ENCODE results near the gene C11orf16.
"Not testable (repeated sequence)": the region's sequence is repeated elsewhere in the genome, so short reads cannot be mapped to it uniquely, and the experiment has no call there.

The C11orf16 gene

DNA sequence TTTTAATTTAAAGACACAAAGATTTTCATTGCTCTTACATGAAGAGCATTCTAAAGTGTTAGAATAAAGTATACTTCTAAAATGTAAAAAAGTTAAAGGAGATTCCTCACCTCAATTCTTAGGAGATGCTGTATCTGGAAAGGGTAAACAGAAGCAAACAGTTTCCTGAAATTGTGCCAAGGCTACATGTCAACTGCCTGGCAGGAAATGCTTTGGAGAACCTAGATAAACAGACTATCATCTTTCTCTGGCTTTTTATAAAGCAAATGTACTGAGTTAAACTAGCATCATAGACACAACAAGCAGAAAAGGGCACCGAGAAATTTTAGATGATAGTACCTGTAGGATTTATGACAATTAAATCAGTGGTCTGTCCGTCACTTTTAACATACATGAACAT lies 46.4 kb downstream of the C11orf16 start:
- no peaks in the 10 kb centered on the region for H3K79me2 ChIP-seq (ENCODE audit: insufficient read depth, low read length)
- H3K9ac ChIP-seq (ENCODE audit: low read length), result no peak overlapping the region
- H3K36me3 ChIP-seq (ENCODE audit: insufficient read depth, low read length), result no peaks in the 10 kb centered on the region
- no peak overlapping the region for H3K4me2 ChIP-seq (ENCODE audit: low read length)
- H3F3A ChIP-seq (ENCODE audit: insufficient read depth, low read length), result no peaks in the 10 kb centered on the region
- H3K4me3 ChIP-seq (ENCODE audit: low read depth, low read length, poor library complexity, severe bottlenecking), result no peak overlapping the region
- H3K4me1 ChIP-seq (ENCODE audit: insufficient read depth, low read length, severe bottlenecking), result no peaks in the 10 kb centered on the region
- H3K9me2 ChIP-seq (ENCODE audit: low read depth, low read length), result no peaks in the 10 kb centered on the region
- H4K20me1 ChIP-seq (ENCODE audit: insufficient read depth, low read length), result no peaks in the 10 kb centered on the region
- no peak overlapping the region for H3K27ac ChIP-seq (ENCODE audit: low read depth, low read length, poor library complexity, severe bottlenecking)
- no peaks in the 10 kb centered on the region for H3K9me3 ChIP-seq (ENCODE audit: low read length)
- H3K27me3 ChIP-seq (ENCODE audit: insufficient read depth, low read length), result no peaks in the 10 kb centered on the region
- TF ChIP-seq EZH2 (IDR thresholded peaks at IDR 0.05; ENCODE audit: borderline replicate concordance, low read length), result no peak
- TF ChIP-seq, protein P1, sequence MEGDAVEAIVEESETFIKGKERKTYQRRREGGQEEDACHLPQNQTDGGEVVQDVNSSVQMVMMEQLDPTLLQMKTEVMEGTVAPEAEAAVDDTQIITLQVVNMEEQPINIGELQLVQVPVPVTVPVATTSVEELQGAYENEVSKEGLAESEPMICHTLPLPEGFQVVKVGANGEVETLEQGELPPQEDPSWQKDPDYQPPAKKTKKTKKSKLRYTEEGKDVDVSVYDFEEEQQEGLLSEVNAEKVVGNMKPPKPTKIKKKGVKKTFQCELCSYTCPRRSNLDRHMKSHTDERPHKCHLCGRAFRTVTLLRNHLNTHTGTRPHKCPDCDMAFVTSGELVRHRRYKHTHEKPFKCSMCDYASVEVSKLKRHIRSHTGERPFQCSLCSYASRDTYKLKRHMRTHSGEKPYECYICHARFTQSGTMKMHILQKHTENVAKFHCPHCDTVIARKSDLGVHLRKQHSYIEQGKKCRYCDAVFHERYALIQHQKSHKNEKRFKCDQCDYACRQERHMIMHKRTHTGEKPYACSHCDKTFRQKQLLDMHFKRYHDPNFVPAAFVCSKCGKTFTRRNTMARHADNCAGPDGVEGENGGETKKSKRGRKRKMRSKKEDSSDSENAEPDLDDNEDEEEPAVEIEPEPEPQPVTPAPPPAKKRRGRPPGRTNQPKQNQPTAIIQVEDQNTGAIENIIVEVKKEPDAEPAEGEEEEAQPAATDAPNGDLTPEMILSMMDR (IDR thresholded peaks at IDR 0.05; ENCODE audit: low read length), result no peak
- H2AFZ ChIP-seq (ENCODE audit: low read length), result no peak overlapping the region

DNA sequence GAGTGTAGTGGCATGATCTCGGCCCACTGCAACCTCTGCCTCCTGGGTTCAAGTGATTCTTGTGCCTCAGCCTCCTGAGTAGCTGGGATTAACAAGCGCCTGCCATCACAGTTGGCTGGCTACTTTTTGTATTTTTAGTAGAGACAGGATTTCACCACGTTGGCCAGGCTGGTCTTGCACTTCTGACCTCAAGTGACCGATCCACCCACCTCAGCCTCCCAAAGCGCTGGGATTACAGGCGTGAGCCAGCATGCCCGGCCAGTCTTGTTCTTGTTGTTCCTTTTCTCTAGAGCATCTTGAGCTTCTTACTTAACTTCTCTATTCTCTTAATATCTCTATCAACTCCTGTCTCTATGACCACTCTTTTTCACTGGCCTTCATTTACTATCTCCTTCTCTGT lies 51.2 kb downstream of the C11orf16 start:
- H3K4me1 ChIP-seq (ENCODE audit: insufficient read depth, low read length, severe bottlenecking); H3K4me2 ChIP-seq (ENCODE audit: low read length); H3F3A ChIP-seq (ENCODE audit: insufficient read depth, low read length); H3K27me3 ChIP-seq (ENCODE audit: insufficient read depth, low read length); H3K79me2 ChIP-seq (ENCODE audit: insufficient read depth, low read length); H4K20me1 ChIP-seq (ENCODE audit: insufficient read depth, low read length); H3K36me3 ChIP-seq (ENCODE audit: insufficient read depth, low read length); H3K4me3 ChIP-seq (ENCODE audit: low read depth, low read length, poor library complexity, severe bottlenecking); H3K9ac ChIP-seq (ENCODE audit: low read length); H2AFZ ChIP-seq (ENCODE audit: low read length); H3K9me3 ChIP-seq (ENCODE audit: low read length); H3K27ac ChIP-seq (ENCODE audit: low read depth, low read length, poor library complexity, severe bottlenecking); H3K9me2 ChIP-seq (ENCODE audit: low read depth, low read length): not testable (repeated sequence)

DNA sequence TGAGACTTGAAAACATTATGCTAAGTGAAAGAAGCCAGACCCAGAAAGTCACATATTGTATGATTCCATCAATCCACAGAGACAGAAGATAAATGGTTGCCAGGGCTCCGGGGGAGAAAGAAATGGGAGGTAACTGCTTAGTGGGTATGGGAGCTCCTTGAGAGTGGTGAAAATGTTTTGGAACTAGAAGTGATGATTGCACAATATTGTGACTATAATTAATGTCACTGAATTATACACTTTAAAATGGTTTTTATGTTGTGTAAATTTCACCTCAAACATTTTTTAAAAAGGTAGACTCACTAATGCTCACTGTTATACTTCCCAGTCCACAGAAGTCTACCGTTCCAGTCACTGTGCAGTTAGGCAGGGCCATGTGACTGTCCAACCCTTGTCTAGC lies 54.0 kb downstream of the C11orf16 start:
- TF ChIP-seq, protein P1 (IDR thresholded peaks at IDR 0.05; ENCODE audit: low read length), result no peak
- no peak for TF ChIP-seq EZH2 (IDR thresholded peaks at IDR 0.05; ENCODE audit: borderline replicate concordance, low read length)
- Histone ChIP-seq H3K36me3 (ENCODE audit: insufficient read depth, low read length) (no peaks in the 10 kb centered on the region), H3K4me2 (ENCODE audit: low read length) (no peak overlapping the region), H3K27me3 (ENCODE audit: insufficient read depth, low read length) (no peaks in the 10 kb centered on the region), H3K9me3 (ENCODE audit: low read length) (no peaks in the 10 kb centered on the region), H3K4me1 (ENCODE audit: insufficient read depth, low read length, severe bottlenecking) (no peaks in the 10 kb centered on the region), H3K9me2 (ENCODE audit: low read depth, low read length) (no peaks in the 10 kb centered on the region), H3F3A (ENCODE audit: insufficient read depth, low read length) (no peaks in the 10 kb centered on the region), H3K79me2 (ENCODE audit: insufficient read depth, low read length) (no peaks in the 10 kb centered on the region), H3K9ac (ENCODE audit: low read length) (no peak overlapping the region), H4K20me1 (ENCODE audit: insufficient read depth, low read length) (no peaks in the 10 kb centered on the region), H3K27ac (ENCODE audit: low read depth, low read length, poor library complexity, severe bottlenecking) (no peak overlapping the region), H3K4me3 (ENCODE audit: low read depth, low read length, poor library complexity, severe bottlenecking) (no peak overlapping the region), H2AFZ (ENCODE audit: low read length) (no peak overlapping the region)

DNA sequence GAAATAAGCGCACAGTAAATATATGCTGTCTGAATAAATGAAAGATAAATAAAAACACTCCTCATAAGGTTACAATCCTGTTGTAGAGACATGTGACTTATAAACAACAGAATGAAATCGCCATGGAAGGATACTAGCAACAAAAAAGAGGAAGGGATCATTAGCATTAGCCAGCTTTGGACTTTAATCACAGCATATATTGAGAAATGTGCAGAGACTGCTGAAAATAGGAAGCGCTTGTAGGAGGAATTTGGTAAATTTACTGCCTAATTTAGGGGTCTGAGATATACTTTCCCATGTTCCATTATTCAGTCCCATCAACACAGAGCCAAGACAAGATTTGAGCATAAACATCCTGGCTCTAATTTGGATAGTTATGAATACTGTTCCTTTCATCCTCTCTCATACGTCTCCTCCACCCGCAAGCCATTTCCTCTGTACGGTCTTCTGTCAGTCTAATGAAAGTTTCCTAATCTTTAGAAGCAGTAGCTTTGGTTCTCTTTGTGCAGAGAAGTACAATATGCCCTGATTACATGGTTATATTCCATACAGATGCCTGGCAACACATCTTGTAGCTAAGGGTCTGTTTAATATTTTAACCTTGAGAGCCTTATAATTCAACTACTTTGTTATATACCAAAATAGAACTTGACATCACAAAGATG lies 58.9 kb downstream of the C11orf16 start:
- H3K79me2 ChIP-seq (ENCODE audit: insufficient read depth, low read length), result no peaks in the 10 kb centered on the region
- TF ChIP-seq EZH2 (IDR thresholded peaks at IDR 0.05; ENCODE audit: borderline replicate concordance, low read length), result no peak
- TF ChIP-seq, protein P1 (IDR thresholded peaks at IDR 0.05; ENCODE audit: low read length), result no peak
- H2AFZ ChIP-seq (ENCODE audit: low read length), result no peak overlapping the region

More for the DNA sequence above, 58.9 kb downstream of the C11orf16 start:
- H3K27ac ChIP-seq (ENCODE audit: low read depth, low read length, poor library complexity, severe bottlenecking), result no peak overlapping the region
- H4K20me1 ChIP-seq (ENCODE audit: insufficient read depth, low read length), result no peaks in the 10 kb centered on the region
- H3K27me3 ChIP-seq (ENCODE audit: insufficient read depth, low read length), result no peaks in the 10 kb centered on the region
- no peak overlapping the region for H3K9ac ChIP-seq (ENCODE audit: low read length)
- H3K9me3 ChIP-seq (ENCODE audit: low read length), result no peaks in the 10 kb centered on the region
- H3K4me2 ChIP-seq (ENCODE audit: low read length), result no peak overlapping the region
- no peaks in the 10 kb centered on the region for H3K36me3 ChIP-seq (ENCODE audit: insufficient read depth, low read length)
- H3K4me1 ChIP-seq (ENCODE audit: insufficient read depth, low read length, severe bottlenecking), result no peaks in the 10 kb centered on the region
- H3K4me3 ChIP-seq (ENCODE audit: low read depth, low read length, poor library complexity, severe bottlenecking), result no peak overlapping the region
- H3K9me2 ChIP-seq (ENCODE audit: low read depth, low read length), result no peaks in the 10 kb centered on the region
- H3F3A ChIP-seq (ENCODE audit: insufficient read depth, low read length), result no peaks in the 10 kb centered on the region

Data from OCI-LY1 (cell line).